H9 (cell line): ENCODE data around the gene NFATC1. TPM values are rescaled to one million over a fixed set of nuclear protein-coding genes. Genes with fewer than 3 reads are reported as not detected.
A peak's percentile ranks its signal among the peaks of the same experiment; 100 is the strongest.

ENCODE experiments used
- DNase-seq: peaks from one replicate; pipeline ENCODE4 v3.0.0-alpha.2; 2017
- H2AFZ ChIP-seq: one replicate; pipeline ENCODE4 v1.6.1; 2013; ENCODE audit warnings: mild to moderate bottlenecking, low read length, control low read depth, moderate library complexity
- H2AK5ac ChIP-seq: 2 replicates; pipeline ENCODE4 v1.6.1; 2013; ENCODE audit warnings: low read length, control low read depth, mixed read lengths; ENCODE audit not compliant: insufficient read length
- H2BK120ac ChIP-seq: one replicate; pipeline ENCODE4 v1.6.1; 2013; ENCODE audit warnings: low read depth, mild to moderate bottlenecking, low read length, control low read depth, inconsistent platforms; ENCODE audit not compliant: poor library complexity, severe bottlenecking
- H2BK12ac ChIP-seq: 2 replicates; pipeline ENCODE4 v1.6.1; 2013; ENCODE audit warnings: low read length, control low read depth, mixed read lengths, low read depth; ENCODE audit not compliant: insufficient read length
- H2BK15ac ChIP-seq: 2 replicates; pipeline ENCODE4 v1.6.1; 2013; ENCODE audit warnings: low read depth, low read length, control low read depth
- H2BK20ac ChIP-seq: one replicate; pipeline ENCODE4 v1.6.1; 2013; ENCODE audit warnings: low read depth, mild to moderate bottlenecking, low read length, control low read depth, inconsistent platforms; ENCODE audit not compliant: poor library complexity, severe bottlenecking
- H2BK5ac ChIP-seq: 2 replicates; pipeline ENCODE4 v1.6.1; 2013; ENCODE audit warnings: low read length, control low read depth, mixed read lengths; ENCODE audit not compliant: insufficient read length
- H3K14ac ChIP-seq: 2 replicates; pipeline ENCODE4 v1.6.1; 2013; ENCODE audit warnings: low read length, control low read depth; ENCODE audit not compliant: insufficient read depth
- H3K18ac ChIP-seq: 2 replicates; pipeline ENCODE4 v1.6.1; 2013; ENCODE audit warnings: low read depth, mild to moderate bottlenecking, mixed read lengths, low read length, control low read depth; ENCODE audit not compliant: insufficient read length
- H3K23ac ChIP-seq: 2 replicates; pipeline ENCODE4 v1.6.1; 2013; ENCODE audit warnings: low read length, control low read depth, mixed read lengths, low read depth; ENCODE audit not compliant: insufficient read length
- H3K23me2 ChIP-seq: 2 replicates; pipeline ENCODE4 v1.6.1; 2013; ENCODE audit warnings: low read depth, mild to moderate bottlenecking, mixed read lengths, low read length, control low read depth; ENCODE audit not compliant: insufficient read length, poor library complexity, severe bottlenecking
- H3K27ac ChIP-seq: 2 replicates; pipeline ENCODE4 v1.5.1; 2013; ENCODE audit warnings: low read length, control low read depth, mixed read lengths, low read depth; ENCODE audit not compliant: insufficient read length
- H3K27me3 ChIP-seq: 2 replicates; pipeline ENCODE4 v1.6.1; 2013; ENCODE audit warnings: low read length, control low read depth, inconsistent platforms; ENCODE audit not compliant: insufficient read depth
- H3K4ac ChIP-seq: 2 replicates; pipeline ENCODE4 v1.6.1; 2013; ENCODE audit warnings: low read depth, mild to moderate bottlenecking, control low read depth, inconsistent platforms, low read length, moderate library complexity
- H3K4me1 ChIP-seq: 2 replicates; pipeline ENCODE4 v1.6.1; 2013; ENCODE audit warnings: low read length, control low read depth, inconsistent platforms; ENCODE audit not compliant: insufficient read depth
- H3K4me2 ChIP-seq: 2 replicates; pipeline ENCODE4 v1.6.1; 2013; ENCODE audit warnings: low read length, control low read depth, mixed read lengths; ENCODE audit not compliant: insufficient read length, insufficient read depth
- H3K56ac ChIP-seq: 2 replicates; pipeline ENCODE4 v1.6.1; 2013; ENCODE audit warnings: low read depth, mild to moderate bottlenecking, mixed read lengths, low read length, control low read depth; ENCODE audit not compliant: insufficient read length
- H3K79me1 ChIP-seq: 2 replicates; pipeline ENCODE4 v1.6.1; 2013; ENCODE audit warnings: low read depth, mild to moderate bottlenecking, moderate library complexity, low read length, control low read depth, inconsistent platforms; ENCODE audit not compliant: insufficient read depth, poor library complexity, severe bottlenecking
- H3K79me2 ChIP-seq: 2 replicates; pipeline ENCODE4 v1.6.1; 2013; ENCODE audit warnings: low read length, control low read depth, inconsistent platforms; ENCODE audit not compliant: insufficient read depth
- H3K9ac ChIP-seq: 2 replicates; pipeline ENCODE4 v1.6.1; 2013; ENCODE audit warnings: low read length, control low read depth, mixed read lengths; ENCODE audit not compliant: insufficient read length; ENCODE audit errors: extremely low read depth
- H3K9me3 ChIP-seq: one replicate; pipeline ENCODE4 v1.6.1; 2013; ENCODE audit warnings: low read depth, low read length, inconsistent platforms; ENCODE audit not compliant: control insufficient read depth
- H3T11ph ChIP-seq: one replicate; pipeline ENCODE4 v1.6.1; 2013; ENCODE audit warnings: mild to moderate bottlenecking, low read length, control low read depth, inconsistent platforms
- H4K20me1 ChIP-seq: one replicate; pipeline ENCODE4 v1.6.1; 2013; ENCODE audit not compliant: control insufficient read depth, insufficient read length, insufficient read depth
- H4K5ac ChIP-seq: 2 replicates; pipeline ENCODE4 v1.6.1; 2013; ENCODE audit warnings: low read depth, mild to moderate bottlenecking, mixed read lengths, low read length, control low read depth; ENCODE audit not compliant: insufficient read length
- H4K8ac ChIP-seq: replicated peaks from 2 replicates; pipeline ENCODE4 v1.6.1; 2013; ENCODE audit warnings: low read length, control low read depth, mixed read lengths, low read depth; ENCODE audit not compliant: insufficient read length
- H4K91ac ChIP-seq: 2 replicates; pipeline ENCODE4 v1.6.1; 2013; ENCODE audit warnings: low read depth, mild to moderate bottlenecking, moderate library complexity, mixed read lengths, low read length, control low read depth; ENCODE audit not compliant: insufficient read length
- H3K27ac Mint-ChIP-seq, 3 experiments: 2 replicates in 2 of 3; 3 replicates in 1 of 3; pipeline ENCODE4 v1.8.0; 2020 to 2021; ENCODE audit warnings: mixed read lengths in 3 of 3, mild to moderate bottlenecking in 1 of 3, moderate library complexity in 1 of 3
- H3K27me3 Mint-ChIP-seq: 2 replicates; pipeline ENCODE4 v1.8.0; 2021; ENCODE audit warnings: low read depth, mild to moderate bottlenecking, moderate library complexity, mixed read lengths
- H3K36me3 Mint-ChIP-seq, 3 experiments: 2 replicates in 2 of 3; 3 replicates in 1 of 3; pipeline ENCODE4 v1.8.0; 2020 to 2021; ENCODE audit warnings: low read depth in 3 of 3, mixed read lengths in 3 of 3; ENCODE audit not compliant: insufficient read depth in 1 of 3
- H3K4me1 Mint-ChIP-seq, 2 experiments: 2 replicates each; pipeline ENCODE4 v1.8.0; 2020; ENCODE audit warnings: mixed read lengths in 2 of 2
- H3K4me3 Mint-ChIP-seq, 2 experiments: 2 replicates in 1 of 2; 3 replicates in 1 of 2; pipeline ENCODE4 v1.8.0; 2020 to 2021; ENCODE audit warnings: mild to moderate bottlenecking in 2 of 2, mixed read lengths in 2 of 2, moderate library complexity in 1 of 2
- H3K9me3 Mint-ChIP-seq, 2 experiments: 2 replicates in 1 of 2; 3 replicates in 1 of 2; pipeline ENCODE4 v1.8.0; 2020; ENCODE audit warnings: mild to moderate bottlenecking in 2 of 2, mixed read lengths in 2 of 2, moderate library complexity in 1 of 2
- WGBS: extraction: QIAGEN DNeasy Blood & Tissue Kit; methylation state at CpG from one replicate; pipeline ENCODE4 v1.1.7; 2013; ENCODE audit warnings: missing lambda C conversion rate, low lambda C conversion rate, mixed read lengths; ENCODE audit not compliant: insufficient read length; ENCODE audit errors: extremely low coverage; 5-methylcytosine and 5-hydroxymethylcytosine counted together
- total RNA-seq: library from RNA; stranded (reverse); gene quantifications from 2 replicates; pipeline ENCODE4 v1.2.1, GENCODE V29; 2021
- TF ChIP-seq, protein P1 (sequence below): fragments of 200-600 bp; sonication (generic); conservative IDR thresholded peaks from 3 replicates; pipeline ENCODE4 v1.8.0; 2021; ENCODE audit warnings: antibody characterized with exemption, mild to moderate bottlenecking

The NFATC1 gene
- total RNA-seq, 1 experiment from 2014 or later, result 5.5 TPM

DNA sequence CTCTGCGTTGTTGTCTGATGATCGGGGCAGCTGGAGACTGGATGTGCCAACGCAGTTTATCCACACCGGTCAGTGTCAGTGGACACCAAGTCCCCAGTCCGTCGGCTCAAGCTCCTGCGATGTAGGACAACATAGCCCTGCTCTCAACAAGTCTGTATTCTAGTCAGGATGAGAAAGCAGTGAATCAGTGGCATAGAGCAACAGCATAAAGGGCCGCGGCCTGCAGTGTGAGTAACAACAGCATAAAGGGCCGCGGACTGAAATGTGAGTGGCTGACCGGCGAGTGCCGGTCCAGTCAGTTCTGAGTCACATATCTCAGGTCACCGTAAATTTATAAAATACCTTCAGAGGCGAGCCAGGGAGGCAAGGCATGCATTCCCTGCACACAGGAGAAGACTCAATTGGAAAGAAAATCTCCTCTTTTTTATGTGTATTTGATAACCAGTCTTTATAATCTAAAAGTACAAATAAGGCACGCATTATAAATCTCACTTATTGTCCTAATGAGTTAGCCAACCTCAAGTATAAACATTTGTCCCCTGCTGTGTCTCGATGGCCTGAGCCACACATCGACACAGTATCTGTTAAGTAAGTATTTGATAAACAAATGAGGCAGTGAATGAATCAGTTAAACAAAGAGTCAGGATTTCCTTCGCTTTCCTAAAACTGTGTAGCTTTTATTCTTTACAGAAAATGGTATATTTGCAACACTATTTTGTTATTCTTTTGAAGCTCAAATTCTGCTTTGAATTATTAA lies 33.8 kb upstream of the NFATC1 start:
- no peak overlapping the region for H2BK20ac ChIP-seq
- no peak overlapping the region for H3K4me2 ChIP-seq
- no peak overlapping the region for H3K4ac ChIP-seq
- H3K23ac ChIP-seq, result no peak overlapping the region
- no peaks in the 10 kb centered on the region for H3K79me2 ChIP-seq
- no peaks in the 10 kb centered on the region for H3K4me1 ChIP-seq
- H3T11ph ChIP-seq, result no peak overlapping the region
- H3K56ac ChIP-seq, result no peak overlapping the region
- H3K27ac ChIP-seq, result no peak overlapping the region
- peak; percentile 20 for DNase-seq
- H2AK5ac ChIP-seq, result no peak overlapping the region
- no CpG with 5 or more reads among the region's 20 CpGs for WGBS
- no peaks in the 10 kb centered on the region for H4K20me1 ChIP-seq
- Mint-ChIP-seq H3K36me3 (peaks cover 12 to 34% (median 24%) of the 10 kb centered on the region in 3 experiments), H3K4me3 (no peak overlapping the region), H3K27me3 (no peaks in the 10 kb centered on the region), H3K9me3 (peaks cover 0 to 3% of the 10 kb centered on the region in 2 experiments; a peak in 2 of 5 replicates), H3K27ac (no peak overlapping the region; a peak in 1 of 7 replicates), H3K4me1 (peaks cover 0 to 5% of the 10 kb centered on the region in 2 experiments; a peak in 2 of 4 replicates)
- H3K9me3 ChIP-seq, result no peaks in the 10 kb centered on the region
- H2BK15ac ChIP-seq, result no peak overlapping the region
- H4K5ac ChIP-seq, result no peak overlapping the region
- H4K91ac ChIP-seq, result no peak overlapping the region
- no peak overlapping the region for H3K9ac ChIP-seq
- H3K27me3 ChIP-seq, result no peaks in the 10 kb centered on the region
- H3K79me1 ChIP-seq, result no peaks in the 10 kb centered on the region
- TF ChIP-seq, protein P1, sequence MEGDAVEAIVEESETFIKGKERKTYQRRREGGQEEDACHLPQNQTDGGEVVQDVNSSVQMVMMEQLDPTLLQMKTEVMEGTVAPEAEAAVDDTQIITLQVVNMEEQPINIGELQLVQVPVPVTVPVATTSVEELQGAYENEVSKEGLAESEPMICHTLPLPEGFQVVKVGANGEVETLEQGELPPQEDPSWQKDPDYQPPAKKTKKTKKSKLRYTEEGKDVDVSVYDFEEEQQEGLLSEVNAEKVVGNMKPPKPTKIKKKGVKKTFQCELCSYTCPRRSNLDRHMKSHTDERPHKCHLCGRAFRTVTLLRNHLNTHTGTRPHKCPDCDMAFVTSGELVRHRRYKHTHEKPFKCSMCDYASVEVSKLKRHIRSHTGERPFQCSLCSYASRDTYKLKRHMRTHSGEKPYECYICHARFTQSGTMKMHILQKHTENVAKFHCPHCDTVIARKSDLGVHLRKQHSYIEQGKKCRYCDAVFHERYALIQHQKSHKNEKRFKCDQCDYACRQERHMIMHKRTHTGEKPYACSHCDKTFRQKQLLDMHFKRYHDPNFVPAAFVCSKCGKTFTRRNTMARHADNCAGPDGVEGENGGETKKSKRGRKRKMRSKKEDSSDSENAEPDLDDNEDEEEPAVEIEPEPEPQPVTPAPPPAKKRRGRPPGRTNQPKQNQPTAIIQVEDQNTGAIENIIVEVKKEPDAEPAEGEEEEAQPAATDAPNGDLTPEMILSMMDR, result no peak
- H2BK12ac ChIP-seq, result no peak overlapping the region
- no peak overlapping the region for H4K8ac ChIP-seq
- H3K18ac ChIP-seq, result no peak overlapping the region
- no peak overlapping the region for H2AFZ ChIP-seq
- no peak overlapping the region for H2BK120ac ChIP-seq
- no peak overlapping the region; the same call in 1 of the 2 replicates for H3K14ac ChIP-seq
- H3K23me2 ChIP-seq, result no peaks in the 10 kb centered on the region
- no peak overlapping the region for H2BK5ac ChIP-seq
